Measurements from ENCODE around the gene SYVN1.

Gene SYVN1

GRCh38 chr11:65112546-65113360 lies 21.6 kb downstream of the SYVN1 start:
- DNase-seq (ENCODE audit: low read depth) = peak; percentile 38

- DNase-seq (ENCODE audit: low read depth) = peak; percentile 92
Observed at GRCh38 chr11:65111744-65112545, 22.4 kb downstream of the SYVN1 start, which contains the start of gene TM7SF2. TM7SF2 (plus strand) TSS chr11:65111872; CDS start chr11:65112016, 144 bp downstream.

- DNase-seq (ENCODE audit: low read depth) = no peak
Observed at GRCh38 chr11:65111159-65111743, 23.1 kb downstream of the SYVN1 start.

DNA sequence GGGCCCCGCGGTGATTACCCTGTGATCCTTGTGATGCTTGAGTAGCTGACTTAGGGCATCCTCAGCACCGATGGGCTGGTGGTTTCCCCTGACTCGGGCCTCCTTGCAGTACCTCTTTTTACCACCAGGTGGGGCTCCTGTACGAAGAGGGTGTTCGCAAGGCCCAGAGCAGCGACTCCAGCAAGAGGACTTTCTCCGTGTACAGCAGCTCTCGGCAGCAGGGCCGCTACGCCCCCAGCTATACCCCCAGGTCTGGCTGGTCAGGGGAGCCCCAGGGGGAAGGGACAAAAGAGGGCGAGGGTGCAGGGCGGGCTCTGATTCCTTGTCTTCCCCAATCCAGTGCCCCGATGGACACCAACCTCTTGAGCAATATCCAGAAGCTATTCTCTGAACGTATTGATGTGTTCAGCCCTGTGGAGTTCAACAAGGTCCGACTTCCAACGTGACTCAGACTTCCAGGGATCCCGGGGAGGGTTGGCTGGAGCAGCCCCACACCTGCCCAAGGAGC lies 23.9 kb downstream of the SYVN1 start:
- DNase-seq (ENCODE audit: low read depth) = peak; percentile 81

GRCh38 chr11:65109231-65110198 lies 24.8 kb downstream of the SYVN1 start:
- no peak for DNase-seq (ENCODE audit: low read depth)

GRCh38 chr11:65108469-65109123 lies 25.7 kb downstream of the SYVN1 start:
- no peak for DNase-seq (ENCODE audit: low read depth)

DNA sequence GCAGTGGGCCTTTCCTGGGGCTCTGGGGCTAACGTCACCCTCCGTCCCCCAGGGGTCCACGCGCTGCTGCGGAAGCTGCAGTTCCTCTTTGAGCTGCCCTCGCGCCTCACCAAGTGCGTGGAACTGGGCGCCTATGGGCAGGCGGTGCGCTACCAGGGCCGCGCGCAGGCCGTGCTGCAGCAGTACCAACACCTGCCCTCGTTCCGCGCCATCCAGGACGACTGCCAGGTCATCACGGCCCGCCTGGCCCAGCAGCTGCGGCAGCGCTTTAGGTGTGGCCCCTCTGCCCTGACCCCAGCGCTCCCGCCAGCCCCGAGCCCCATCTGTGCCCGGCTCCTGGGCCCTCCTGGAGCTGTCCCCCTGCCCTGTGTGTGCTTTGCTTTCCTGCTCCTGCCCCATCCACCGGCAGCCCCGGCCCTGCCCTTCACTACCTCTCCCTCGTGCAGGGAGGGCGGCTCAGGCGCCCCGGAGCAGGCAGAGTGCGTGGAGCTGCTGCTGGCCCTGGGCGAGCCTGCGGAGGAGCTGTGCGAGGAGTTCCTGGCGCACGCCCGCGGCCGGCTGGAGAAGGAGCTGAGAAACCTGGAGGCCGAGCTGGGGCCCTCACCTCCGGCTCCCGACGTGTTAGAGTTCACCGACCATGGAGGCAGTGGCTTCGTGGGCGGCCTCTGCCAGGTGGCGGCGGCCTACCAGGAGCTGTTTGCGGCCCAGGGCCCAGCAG lies 26.4 kb downstream of the SYVN1 start:
- no peak for DNase-seq (ENCODE audit: low read depth)

DNA sequence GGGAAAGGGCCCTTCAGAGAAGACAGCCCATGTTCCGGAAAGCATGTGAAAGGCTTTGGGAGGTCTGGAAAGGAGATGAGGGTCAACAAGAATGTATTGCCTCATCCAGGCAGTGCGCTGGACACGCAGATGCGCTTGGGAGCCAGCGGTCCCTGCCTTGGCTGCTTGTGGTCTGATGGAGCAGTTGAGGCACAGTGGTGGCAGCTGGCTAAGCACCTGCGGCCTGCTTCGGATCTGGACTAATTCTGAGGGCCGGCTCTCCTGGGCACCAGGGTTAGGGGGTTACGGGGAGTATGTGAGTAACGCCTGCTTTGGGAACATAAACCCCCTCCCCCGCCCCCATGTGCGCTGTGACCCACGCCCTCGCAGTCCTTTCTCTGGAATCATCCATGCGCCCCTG lies 27.2 kb downstream of the SYVN1 start:
- DNase-seq (ENCODE audit: low read depth) = no peak

DNA sequence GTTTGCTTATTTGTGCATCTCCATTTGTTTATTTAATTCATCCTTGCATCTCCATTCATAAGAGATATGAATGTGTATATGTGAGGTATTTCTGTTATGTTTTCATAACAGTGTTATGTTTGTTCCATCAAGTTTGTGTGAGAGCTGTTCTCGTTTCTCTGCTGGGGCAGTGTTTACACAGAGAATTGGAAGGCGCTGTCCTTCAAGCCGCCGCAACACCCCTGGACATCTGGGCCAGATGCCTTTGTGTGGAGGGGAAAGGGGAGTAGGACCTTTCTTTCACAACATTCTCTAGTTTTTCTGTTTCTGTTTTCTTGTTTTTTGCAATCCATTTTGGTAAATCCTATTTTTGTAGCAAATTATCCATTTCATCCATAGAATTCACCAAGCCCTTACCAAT lies 29.7 kb downstream of the SYVN1 start:
- peak; percentile 56 for DNase-seq (ENCODE audit: low read depth)

GRCh38 chr11:65103476-65103875 lies 30.8 kb downstream of the SYVN1 start:
- DNase-seq (ENCODE audit: low read depth) = peak; percentile 29

- DNase-seq (ENCODE audit: low read depth) = peak; percentile 38
Observed at GRCh38 chr11:65102142-65103095, 31.9 kb downstream of the SYVN1 start.

DNA sequence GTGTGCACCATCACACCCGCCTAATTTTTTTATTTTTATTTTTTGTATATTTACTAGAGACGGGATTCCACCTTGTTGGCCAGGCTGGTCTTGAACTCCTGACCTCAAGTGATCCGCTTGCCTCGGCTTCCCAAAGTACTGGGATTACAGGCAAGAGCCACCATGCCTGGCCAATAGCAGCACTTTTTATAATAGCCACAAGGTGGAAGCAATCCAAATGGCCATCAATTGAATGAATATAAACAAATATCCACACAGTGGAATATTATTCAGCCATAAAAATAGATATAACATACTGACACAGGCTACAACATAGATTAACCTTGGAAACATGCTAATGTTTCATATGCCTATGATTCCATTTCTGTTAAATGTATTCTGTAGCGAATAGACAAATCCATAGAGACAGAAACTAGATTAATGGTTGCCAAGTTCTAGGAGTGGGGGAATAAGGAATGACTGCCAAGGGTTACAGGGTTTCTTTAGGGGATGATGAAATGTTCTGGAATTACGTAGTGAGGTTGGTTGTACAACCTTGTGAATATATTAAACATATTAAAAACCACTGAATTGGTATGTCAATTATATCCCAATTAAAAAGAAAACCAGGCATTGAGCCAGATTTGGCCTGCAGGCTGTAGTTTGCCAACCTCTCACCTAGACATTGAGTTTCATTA lies 33.5 kb downstream of the SYVN1 start:
- DNase-seq (ENCODE audit: low read depth) = no peak

- DNase-seq (ENCODE audit: low read depth) = no peak
Observed at GRCh38 chr11:65096926-65097325, 37.4 kb downstream of the SYVN1 start.

DNA sequence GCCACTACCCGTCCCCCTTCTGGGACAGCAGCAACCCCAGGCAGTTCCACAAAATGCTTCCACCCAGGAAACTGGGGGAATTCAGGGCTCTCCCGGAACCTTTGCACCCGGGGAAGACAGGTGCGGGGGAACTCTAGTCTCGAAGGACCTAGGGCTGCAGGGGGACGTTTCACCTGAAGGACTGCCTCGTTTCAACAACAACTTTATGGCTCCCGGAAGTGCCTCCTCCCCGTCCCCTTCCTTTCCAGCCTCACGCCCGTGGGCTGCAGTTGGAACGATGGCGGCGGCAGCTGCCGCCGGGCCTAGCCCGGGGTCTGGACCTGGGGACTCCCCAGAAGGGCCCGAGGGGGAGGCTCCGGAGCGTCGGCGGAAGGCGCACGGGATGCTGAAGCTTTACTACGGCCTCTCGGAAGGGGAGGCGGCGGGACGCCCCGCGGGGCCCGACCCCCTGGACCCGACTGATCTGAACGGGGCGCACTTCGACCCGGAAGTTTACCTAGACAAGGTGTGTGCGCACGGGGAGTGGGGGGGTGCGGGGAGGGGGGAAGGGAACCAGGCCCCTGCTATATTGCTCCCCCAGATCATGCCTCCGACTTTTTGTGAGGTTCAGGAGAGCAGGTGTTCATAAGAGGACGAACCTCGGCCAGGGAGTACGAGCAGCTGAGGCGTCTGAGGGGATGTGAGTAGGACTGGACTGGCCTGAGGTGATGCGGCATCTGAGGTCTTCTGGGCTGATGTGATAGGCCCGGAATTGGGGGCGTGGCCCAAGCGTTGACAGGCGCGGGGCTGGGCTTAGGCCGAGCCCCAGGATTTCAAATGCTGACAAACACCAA lies 38.1 kb downstream of the SYVN1 start, which contains the start of gene VPS51:
Gene VPS51 (plus strand): TSS at position 241 of the 833 bp plus-strand sequence. CDS start 37 bp downstream, at position 278.
- DNase-seq (ENCODE audit: low read depth) = peak; percentile 93

DNA sequence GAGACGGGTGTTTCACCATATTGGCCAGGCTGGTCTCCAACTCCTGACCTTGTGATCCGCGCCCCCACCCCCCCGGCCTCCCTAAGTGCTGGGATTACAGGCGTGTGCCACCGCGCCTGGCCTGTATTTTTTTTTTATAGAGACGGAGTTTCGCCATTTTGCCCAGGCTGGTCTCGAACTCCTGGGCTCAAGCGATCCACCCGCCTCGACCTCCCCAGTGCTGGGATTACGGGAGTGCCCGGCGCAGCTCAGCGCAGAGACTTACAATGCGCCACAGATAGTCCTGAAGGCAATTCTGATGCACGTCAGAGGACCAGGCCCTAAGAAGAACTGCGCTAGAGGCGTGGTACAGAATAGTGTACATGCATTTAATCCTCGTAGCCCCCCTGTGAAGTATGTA lies 38.9 kb downstream of the SYVN1 start:
- no peak for DNase-seq (ENCODE audit: low read depth)

DNA sequence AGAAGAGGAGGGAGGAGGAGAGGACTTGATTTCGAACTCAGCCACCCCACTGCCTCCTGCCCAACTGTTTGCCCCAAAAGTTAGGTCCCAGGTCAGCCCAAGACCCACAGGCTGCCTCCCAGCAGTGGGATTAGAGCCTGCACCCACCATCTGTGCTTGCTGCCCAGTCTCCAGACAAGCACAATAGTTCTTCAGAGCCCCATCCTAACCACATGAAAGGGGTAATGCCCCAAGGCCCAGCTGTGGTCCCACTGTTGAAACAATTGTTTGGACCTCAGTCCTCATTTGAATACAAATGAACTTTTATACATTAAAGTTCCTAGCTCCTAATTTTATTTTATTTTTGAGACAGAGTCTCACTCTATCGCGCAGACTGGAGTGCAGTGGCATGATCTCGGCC lies 43.7 kb downstream of the SYVN1 start:
- DNase-seq (ENCODE audit: low read depth) = no peak

GRCh38 chr11:65089621-65090020 lies 44.7 kb downstream of the SYVN1 start:
- no peak for DNase-seq (ENCODE audit: low read depth)
